ENCODE results near the gene HSPA1A.

DNA sequence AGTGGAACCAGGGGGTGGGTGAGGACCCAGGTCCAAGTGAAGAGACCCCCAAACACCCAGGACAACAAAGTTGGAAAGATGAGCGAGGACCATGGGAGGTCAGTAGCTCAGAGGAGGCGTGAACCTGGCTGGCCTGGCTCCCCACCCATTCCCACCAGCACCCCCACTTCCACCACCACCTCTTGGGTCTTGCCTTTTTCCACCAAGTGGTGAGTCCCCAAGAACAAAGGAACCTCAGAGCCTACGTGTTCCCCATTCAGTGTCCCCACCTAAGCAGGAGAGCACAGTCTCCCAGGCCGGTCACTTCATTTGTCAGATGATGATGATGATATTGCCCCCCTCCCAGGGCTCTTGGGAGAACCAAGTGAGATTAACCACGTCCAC lies 37.7 kb upstream of the HSPA1A start:
- TF ChIP-seq YY1 (IDR thresholded peaks at IDR 0.05; ENCODE audit: low read depth) (no peak), RAD21 (IDR thresholded peaks at IDR 0.05; ENCODE audit: low read depth) (no peak)
